ELF-1 (cell line): Measurements from ENCODE around the gene FGGY.
"Not testable (repeated sequence)": the region's sequence is repeated elsewhere in the genome, so short reads cannot be mapped to it uniquely, and the experiment has no call there.

Source experiments
- DNase-seq: peaks from one replicate; pipeline ENCODE4 v3.0.0-alpha.2; 2016; ENCODE audit warnings: low read depth, low spot score

FGGY gene

GRCh38 chr1:59481881-59482505 is 185.1 kb downstream of the FGGY start:
- no peak for DNase-seq

- no peak for DNase-seq
These were observed 186.1 kb downstream of the FGGY start for GRCh38 chr1:59482986-59483385.

GRCh38 chr1:59484096-59484495 is 187.2 kb downstream of the FGGY start:
- no peak for DNase-seq

- no peak for DNase-seq
These were observed 188.3 kb downstream of the FGGY start for GRCh38 chr1:59485171-59485570.

GRCh38 chr1:59485949-59486348 is 189.1 kb downstream of the FGGY start:
- no peak for DNase-seq

GRCh38 chr1:59486615-59487014 is 189.7 kb downstream of the FGGY start:
- DNase-seq, result no peak

GRCh38 chr1:59487335-59488031 is 190.6 kb downstream of the FGGY start:
- peak; percentile 11 for DNase-seq

- DNase-seq, result no peak
These were observed 195.6 kb downstream of the FGGY start for GRCh38 chr1:59492500-59492899.

- no peak for DNase-seq
These were observed 197.4 kb downstream of the FGGY start for GRCh38 chr1:59494145-59494833.

- DNase-seq, result not testable (repeated sequence)
These were observed 199.3 kb downstream of the FGGY start for GRCh38 chr1:59496156-59496555.

- no peak for DNase-seq
These were observed 200.7 kb downstream of the FGGY start for GRCh38 chr1:59497616-59498015.

GRCh38 chr1:59498640-59499039 is 201.7 kb downstream of the FGGY start:
- DNase-seq, result no peak

- DNase-seq, result no peak
These were observed 202.5 kb downstream of the FGGY start for GRCh38 chr1:59499273-59499942.

GRCh38 chr1:59499943-59500569 is 203.2 kb downstream of the FGGY start:
- DNase-seq, result no peak

- DNase-seq, result no peak
These were observed 204.3 kb downstream of the FGGY start for GRCh38 chr1:59500950-59501742.

GRCh38 chr1:59502009-59502691 is 205.3 kb downstream of the FGGY start:
- DNase-seq, result no peak

- DNase-seq, result no peak
These were observed 207.4 kb downstream of the FGGY start for GRCh38 chr1:59504276-59504675.

GRCh38 chr1:59505596-59506028 is 208.7 kb downstream of the FGGY start:
- DNase-seq, result no peak

- DNase-seq, result no peak
These were observed 210.1 kb downstream of the FGGY start for GRCh38 chr1:59506952-59507351.

GRCh38 chr1:59509341-59509875 is 212.5 kb downstream of the FGGY start:
- DNase-seq, result no peak
